Osteoblast (primary cell): ENCODE results near the gene XAB2. TPM values are rescaled to one million over a fixed set of nuclear protein-coding genes. Genes with fewer than 3 reads are reported as not detected.

Experiments
- DNase-seq: peaks from one replicate; pipeline ENCODE4 v3.0.0; 2011; ENCODE audit warnings: low spot score, mixed read lengths; ENCODE audit not compliant: insufficient read length; ENCODE audit errors: missing footprints
- H2AFZ ChIP-seq: 2 replicates; pipeline ENCODE4 v1.6.0; 2011; ENCODE audit warnings: mild to moderate bottlenecking, low read length
- H3K27ac ChIP-seq: 2 replicates; pipeline ENCODE4 v1.5.1; 2011; ENCODE audit warnings: mild to moderate bottlenecking, low read depth, low read length, moderate library complexity
- H3K27me3 ChIP-seq: 2 replicates; pipeline ENCODE4 v1.6.0; 2012; ENCODE audit warnings: mild to moderate bottlenecking, control low read depth, inconsistent platforms, low read length, moderate library complexity; ENCODE audit not compliant: insufficient read depth
- H3K36me3 ChIP-seq: 2 replicates; pipeline ENCODE4 v1.5.1; 2011; ENCODE audit warnings: mild to moderate bottlenecking, low read length, control low read depth, moderate library complexity; ENCODE audit not compliant: insufficient read depth
- H3K4me1 ChIP-seq: 2 replicates; pipeline ENCODE4 v1.5.1; 2011; ENCODE audit warnings: mild to moderate bottlenecking, low read length, control low read depth, moderate library complexity; ENCODE audit not compliant: insufficient read depth
- H3K4me2 ChIP-seq: 2 replicates; pipeline ENCODE4 v1.6.0; 2011; ENCODE audit warnings: mild to moderate bottlenecking, low read length; ENCODE audit not compliant: insufficient read depth
- H3K4me3 ChIP-seq: fragments of 200-600 bp; sonication (generic); 3 replicates; pipeline ENCODE4 v1.5.1; 2012; ENCODE audit warnings: mild to moderate bottlenecking, low read length, inconsistent platforms; ENCODE audit not compliant: insufficient read depth
- H3K79me2 ChIP-seq: 2 replicates; pipeline ENCODE4 v1.6.0; 2012; ENCODE audit warnings: mild to moderate bottlenecking, low read length, control low read depth, inconsistent platforms; ENCODE audit not compliant: insufficient read depth
- H3K9me3 ChIP-seq: 2 replicates; pipeline ENCODE4 v1.5.1; 2011; ENCODE audit warnings: low read depth, low read length, control low read depth
- H4K20me1 ChIP-seq: 2 replicates; pipeline ENCODE4 v1.6.0; 2012; ENCODE audit warnings: mild to moderate bottlenecking, low read length, control low read depth; ENCODE audit not compliant: insufficient read depth
- CTCF ChIP-seq: IDR thresholded peaks from 2 replicates; pipeline ENCODE4 v1.5.1; 2011; ENCODE audit warnings: mild to moderate bottlenecking, low read depth, low read length, moderate library complexity; ENCODE audit errors: extremely low read depth
- total RNA-seq: library from RNA; depleted of rRNA; stranded (reverse); fragments of >200 nt; gene quantifications from 2 replicates; pipeline ENCODE4 v1.2.3, GENCODE V29; 2012

The XAB2 gene
- total RNA-seq, 1 donor, result 40.5 TPM

GRCh38 chr19:7639863-7640348 is 10.6 kb upstream of the XAB2 start:
- no peak overlapping the region for H3K4me3 ChIP-seq
- H3K4me1 ChIP-seq, result no peaks in the 10 kb centered on the region
- H3K27ac ChIP-seq, result no peak overlapping the region
- H3K9me3 ChIP-seq, result no peaks in the 10 kb centered on the region
- H3K36me3 ChIP-seq, result no peaks in the 10 kb centered on the region
- DNase-seq, result no peak
- no peak overlapping the region for H2AFZ ChIP-seq
- no peak overlapping the region for H3K4me2 ChIP-seq
- no peak for TF ChIP-seq CTCF
- peaks cover 9% of the 10 kb centered on the region for H3K27me3 ChIP-seq
- H3K79me2 ChIP-seq, result no peaks in the 10 kb centered on the region
- no peaks in the 10 kb centered on the region for H4K20me1 ChIP-seq

DNA sequence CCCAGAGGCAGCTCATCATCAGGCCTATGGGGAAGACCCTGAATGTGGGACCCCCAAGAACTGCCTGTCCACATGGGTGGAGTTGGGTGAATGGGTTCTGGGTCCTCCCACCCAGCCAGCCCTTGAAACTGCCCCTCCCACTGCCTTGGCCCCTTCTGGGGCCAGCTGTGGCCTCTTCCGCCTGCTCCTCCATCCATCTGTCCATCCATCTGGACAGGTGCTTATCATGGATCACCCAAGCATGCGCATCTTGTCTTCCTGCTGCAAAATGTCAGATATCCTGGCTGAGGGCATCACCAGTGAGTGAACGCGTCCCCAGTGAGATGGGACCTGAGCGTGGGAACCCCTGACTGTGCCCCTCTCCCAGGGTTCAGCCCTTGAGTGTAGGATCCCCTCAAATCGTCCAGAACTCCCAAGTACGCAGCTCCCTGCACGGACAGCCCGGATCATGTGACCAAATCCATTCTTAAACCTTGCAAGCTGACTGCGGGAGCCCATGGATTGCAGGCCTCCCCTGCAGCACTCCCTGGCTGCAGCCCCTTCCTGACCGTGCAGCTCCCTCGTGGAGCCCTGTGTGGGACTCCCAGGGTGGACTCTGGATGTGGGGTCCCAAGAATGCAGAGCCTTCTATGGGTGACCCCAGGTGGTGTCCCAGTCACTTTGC is 9.6 kb upstream of the XAB2 start:
- H3K4me1 ChIP-seq, result no peaks in the 10 kb centered on the region
- peaks cover 9% of the 10 kb centered on the region for H3K27me3 ChIP-seq
- H3K4me2 ChIP-seq, result no peak overlapping the region
- no peak overlapping the region for H3K27ac ChIP-seq
- H3K79me2 ChIP-seq, result no peaks in the 10 kb centered on the region
- DNase-seq, result peak; percentile 75
- no peak overlapping the region for H2AFZ ChIP-seq
- H4K20me1 ChIP-seq, result no peaks in the 10 kb centered on the region
- no peak overlapping the region for H3K4me3 ChIP-seq
- H3K36me3 ChIP-seq, result no peaks in the 10 kb centered on the region
- no peaks in the 10 kb centered on the region for H3K9me3 ChIP-seq
- no peak for TF ChIP-seq CTCF

DNA sequence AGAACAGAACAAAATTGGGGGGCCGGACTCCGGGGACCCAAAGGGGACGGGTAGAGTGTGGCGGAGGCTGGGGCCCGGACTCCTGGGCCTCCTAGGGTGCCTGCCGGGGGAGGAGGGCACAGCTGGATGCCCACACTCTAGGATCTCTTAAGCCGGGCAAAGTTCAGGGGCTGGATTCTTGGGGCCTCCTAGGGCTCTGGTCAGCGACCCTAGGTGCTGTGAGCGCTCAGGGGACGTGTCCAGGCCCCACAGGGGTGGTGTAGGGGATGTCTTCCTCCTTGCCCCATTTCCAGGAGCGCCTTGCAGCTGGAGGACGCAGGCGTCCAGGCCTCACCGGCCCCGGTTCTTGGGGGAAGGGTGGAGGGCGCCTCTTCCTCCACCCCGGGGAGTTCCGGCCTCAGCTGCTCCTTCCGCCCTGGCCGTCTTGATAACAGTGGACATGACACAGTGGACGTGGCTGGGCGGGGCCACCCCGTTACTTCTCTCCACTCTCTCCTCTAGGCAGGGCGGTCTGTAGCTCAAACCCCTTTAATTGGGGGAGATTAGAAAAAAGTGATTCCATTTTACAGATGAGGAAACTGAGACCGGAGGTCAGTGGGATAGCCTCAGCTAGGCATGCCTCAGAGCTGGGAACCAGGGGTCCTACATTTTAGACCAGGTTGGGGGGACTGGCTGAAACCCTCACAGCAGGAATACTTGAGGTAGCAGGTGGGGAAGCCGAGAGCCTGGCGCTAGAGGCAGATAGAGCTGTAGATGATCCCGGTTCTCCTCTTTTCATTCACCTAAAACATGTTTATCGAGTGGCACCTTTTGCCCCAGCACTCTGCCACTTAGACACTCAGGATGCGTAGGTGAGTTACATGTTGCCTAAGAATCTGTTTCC is 8.3 kb upstream of the XAB2 start:
- Histone ChIP-seq H3K27me3 (peaks cover 9% of the 10 kb centered on the region), H3K4me1 (no peaks in the 10 kb centered on the region), H3K4me2 (no peak overlapping the region), H3K79me2 (no peaks in the 10 kb centered on the region), H2AFZ (no peak overlapping the region), H3K4me3 (peak overlapping the region; percentile 20), H3K9me3 (no peaks in the 10 kb centered on the region), H3K27ac (no peak overlapping the region), H4K20me1 (no peaks in the 10 kb centered on the region), H3K36me3 (no peaks in the 10 kb centered on the region)
- no peak for TF ChIP-seq CTCF
- DNase-seq, result peak; percentile 89
